Jurkat, Clone E6-1 (cell line): ENCODE measurements around the gene STK17A. TPM values are rescaled to one million over a fixed set of nuclear protein-coding genes. Genes with fewer than 3 reads are reported as not detected.
A peak's percentile ranks its signal among the peaks of the same experiment; 100 is the strongest.

ENCODE experiments used
- DNase-seq: peaks from one replicate; pipeline ENCODE4 v3.0.0-alpha.2; 2011; ENCODE audit warnings: low read depth, low spot score
- H3K4me3 ChIP-seq: 2 replicates; pipeline ENCODE4 v1.5.1; 2011; ENCODE audit warnings: mild to moderate bottlenecking, low read length, control low read depth, moderate library complexity
- polyA plus RNA-seq: library from polyadenylated mRNA; unstranded; fragments of >200 nt; gene quantifications from one replicate; pipeline ENCODE4 v1.2.1, GENCODE V29; 2012; ENCODE audit warnings: missing spikeins; ENCODE audit not compliant: insufficient read length, insufficient read depth

Gene STK17A
- 31.3 TPM for polyA plus RNA-seq

GRCh38 chr7:43582503-43583423 is at the start of gene STK17A:
STK17A (plus strand) TSS chr7:43583108; CDS start chr7:43583244, 136 bp downstream.
- H3K4me3 ChIP-seq: peak within 1 kb of the TSS; percentile 81
- DNase-seq: peak; percentile 84

GRCh38 chr7:43533801-43534479 is 49.0 kb upstream of the STK17A start:
- no peak overlapping the region for H3K4me3 ChIP-seq
- no peak for DNase-seq

GRCh38 chr7:43535031-43535451 is 47.9 kb upstream of the STK17A start:
- no peak overlapping the region for H3K4me3 ChIP-seq
- DNase-seq: no peak

- DNase-seq: no peak
- no peak overlapping the region for H3K4me3 ChIP-seq
Observed at GRCh38 chr7:43535810-43536585, 46.9 kb upstream of the STK17A start.

GRCh38 chr7:43536773-43537172 is 46.1 kb upstream of the STK17A start:
- DNase-seq: no peak
- no peak overlapping the region for H3K4me3 ChIP-seq

GRCh38 chr7:43537765-43538403 is 45.0 kb upstream of the STK17A start:
- no peak for DNase-seq
- no peak overlapping the region for H3K4me3 ChIP-seq

GRCh38 chr7:43538404-43538771 is 44.5 kb upstream of the STK17A start:
- no peak for DNase-seq
- no peak overlapping the region for H3K4me3 ChIP-seq

- no peak overlapping the region for H3K4me3 ChIP-seq
- no peak for DNase-seq
Observed at GRCh38 chr7:43540471-43540870, 42.4 kb upstream of the STK17A start.

GRCh38 chr7:43542716-43543115 is 40.2 kb upstream of the STK17A start:
- no peak for DNase-seq
- no peak overlapping the region for H3K4me3 ChIP-seq

- H3K4me3 ChIP-seq: no peak overlapping the region
- no peak for DNase-seq
Observed at GRCh38 chr7:43546231-43546630, 36.7 kb upstream of the STK17A start.

- DNase-seq: no peak
- no peak overlapping the region for H3K4me3 ChIP-seq
Observed at GRCh38 chr7:43550427-43550826, 32.5 kb upstream of the STK17A start.

- DNase-seq: no peak
- no peak overlapping the region for H3K4me3 ChIP-seq
Observed at GRCh38 chr7:43552122-43552521, 30.8 kb upstream of the STK17A start.

GRCh38 chr7:43553999-43554398 is 28.9 kb upstream of the STK17A start:
- DNase-seq: peak; percentile 70
- H3K4me3 ChIP-seq: peak overlapping the region; percentile 5

GRCh38 chr7:43554423-43554822 is 28.5 kb upstream of the STK17A start:
- peak; percentile 91 for DNase-seq
- no peak overlapping the region for H3K4me3 ChIP-seq

GRCh38 chr7:43557831-43558495 is 24.9 kb upstream of the STK17A start:
- no peak overlapping the region for H3K4me3 ChIP-seq
- DNase-seq: no peak

GRCh38 chr7:43559171-43559945 is 23.6 kb upstream of the STK17A start:
- no peak for DNase-seq

GRCh38 chr7:43559946-43560335 is 23.0 kb upstream of the STK17A start:
- no peak overlapping the region for H3K4me3 ChIP-seq
- no peak for DNase-seq

More at GRCh38 chr7:43559171-43559945, 23.6 kb upstream of the STK17A start:
- H3K4me3 ChIP-seq: no peak overlapping the region
